HAP-1 (cell line): ENCODE results near the gene JPH3.
A peak's percentile ranks its signal among the peaks of the same experiment; 100 is the strongest.
"Not testable (repeated sequence)": the region's sequence is repeated elsewhere in the genome, so short reads cannot be mapped to it uniquely, and the experiment has no call there.

Experiments
- DNase-seq, 2 experiments: peaks; one replicate each; pipeline ENCODE4 v3.0.0-alpha.2; 2016 to 2020; ENCODE audit warnings: low spot score in 2 of 2
- H3K27me3 ChIP-seq: fragments of 250-450 bp; sonication (Bioruptor Pico); 2 replicates; pipeline ENCODE4 v1.5.1; 2020; ENCODE audit warnings: low read depth, mild to moderate bottlenecking, moderate library complexity
- H3K36me3 ChIP-seq: fragments of 250-450 bp; sonication (Bioruptor Pico); replicated peaks from 2 replicates; pipeline ENCODE4 v1.5.1; 2020; ENCODE audit warnings: mild to moderate bottlenecking
- H3K4me1 ChIP-seq: fragments of 250-450 bp; sonication (Bioruptor Pico); 2 replicates; pipeline ENCODE4 v1.5.1; 2020; ENCODE audit warnings: mild to moderate bottlenecking
- H3K4me3 ChIP-seq: fragments of 250-450 bp; sonication (Bioruptor Pico); 2 replicates; pipeline ENCODE4 v1.5.1; 2020; ENCODE audit warnings: mild to moderate bottlenecking, moderate library complexity
- H3K9me3 ChIP-seq: fragments of 250-450 bp; sonication (Bioruptor Pico); 2 replicates; pipeline ENCODE4 v1.5.1; 2020; ENCODE audit warnings: mild to moderate bottlenecking, moderate library complexity
- in situ Hi-C: fragments of 300-500 bp; cut with MboI; formaldehyde crosslinking; loops from 3 replicates; pipeline ENCODE4 v1.14.3; 2020; ENCODE audit warnings: low sequenced_read_pairs, inconsistent platforms, mixed read lengths

Gene JPH3

GRCh38 chr16:87721622-87722585 lies 119.6 kb downstream of the JPH3 start:
- Histone ChIP-seq H3K9me3 (no peaks in the 10 kb centered on the region), H3K27me3 (no peaks in the 10 kb centered on the region), H3K36me3 (peaks cover 24% of the 10 kb centered on the region), H3K4me1 (no peaks in the 10 kb centered on the region), H3K4me3 (no peak overlapping the region)
- no peak for DNase-seq
- in situ Hi-C loops = no loop called here

GRCh38 chr16:87722590-87723225 lies 120.4 kb downstream of the JPH3 start:
- in situ Hi-C loops = no loop called here
- no peak for DNase-seq
- Histone ChIP-seq H3K4me1 (no peaks in the 10 kb centered on the region), H3K4me3 (no peak overlapping the region), H3K36me3 (peaks cover 27% of the 10 kb centered on the region), H3K9me3 (no peaks in the 10 kb centered on the region), H3K27me3 (no peaks in the 10 kb centered on the region)

- Histone ChIP-seq H3K9me3 (no peaks in the 10 kb centered on the region), H3K36me3 (peaks cover 30% of the 10 kb centered on the region), H3K4me3 (no peak overlapping the region), H3K27me3 (no peaks in the 10 kb centered on the region), H3K4me1 (no peaks in the 10 kb centered on the region)
- DNase-seq = no peak
- in situ Hi-C loops = no loop called here
These were observed 120.9 kb downstream of the JPH3 start for GRCh38 chr16:87723226-87723623.

- no peak for DNase-seq
- in situ Hi-C loops = no loop called here
- H3K9me3 ChIP-seq = no peaks in the 10 kb centered on the region
- peaks cover 45% of the 10 kb centered on the region for H3K36me3 ChIP-seq
- no peaks in the 10 kb centered on the region for H3K4me1 ChIP-seq
- no peak overlapping the region for H3K4me3 ChIP-seq
- no peaks in the 10 kb centered on the region for H3K27me3 ChIP-seq
These were observed 122.4 kb downstream of the JPH3 start for GRCh38 chr16:87724490-87725291.

- no peak for DNase-seq
- Histone ChIP-seq H3K27me3 (no peaks in the 10 kb centered on the region), H3K4me3 (no peak overlapping the region), H3K9me3 (no peaks in the 10 kb centered on the region), H3K36me3 (peaks cover 55% of the 10 kb centered on the region), H3K4me1 (no peaks in the 10 kb centered on the region)
- in situ Hi-C loops = no loop called here
These were observed 123.4 kb downstream of the JPH3 start for GRCh38 chr16:87725596-87726235.

- H3K4me3 ChIP-seq, in situ Hi-C loops, H3K4me1 ChIP-seq, DNase-seq, H3K27me3 ChIP-seq, H3K9me3 ChIP-seq: not testable (repeated sequence)
- peaks cover 55% of the 10 kb centered on the region for H3K36me3 ChIP-seq
These were observed 124.3 kb downstream of the JPH3 start for GRCh38 chr16:87726577-87726976.

- no peaks in the 10 kb centered on the region for H3K27me3 ChIP-seq
- no peak for DNase-seq
- H3K4me3 ChIP-seq = no peak overlapping the region
- no peaks in the 10 kb centered on the region for H3K9me3 ChIP-seq
- in situ Hi-C loops = no loop called here
- H3K4me1 ChIP-seq = no peaks in the 10 kb centered on the region
- peaks cover 49% of the 10 kb centered on the region for H3K36me3 ChIP-seq
These were observed 125.0 kb downstream of the JPH3 start for GRCh38 chr16:87727346-87727745.

- H3K36me3 ChIP-seq = peaks cover 42% of the 10 kb centered on the region
These were observed 125.7 kb downstream of the JPH3 start for GRCh38 chr16:87728026-87728425.

GRCh38 chr16:87729266-87729954 lies 127.1 kb downstream of the JPH3 start:
- no peaks in the 10 kb centered on the region for H3K9me3 ChIP-seq
- H3K27me3 ChIP-seq = no peaks in the 10 kb centered on the region
- no peak for DNase-seq
- in situ Hi-C loops = no loop called here
- peaks cover 37% of the 10 kb centered on the region for H3K36me3 ChIP-seq
- no peak overlapping the region for H3K4me3 ChIP-seq
- H3K4me1 ChIP-seq = no peaks in the 10 kb centered on the region

More at GRCh38 chr16:87728026-87728425, 125.7 kb downstream of the JPH3 start:
- in situ Hi-C loops = no loop called here
- Histone ChIP-seq H3K9me3 (no peaks in the 10 kb centered on the region), H3K4me1 (no peaks in the 10 kb centered on the region), H3K27me3 (no peaks in the 10 kb centered on the region), H3K4me3 (no peak overlapping the region)
- DNase-seq = no peak

GRCh38 chr16:87731607-87732006 lies 129.3 kb downstream of the JPH3 start:
- no peak for DNase-seq
- H3K36me3 ChIP-seq = peaks cover 37% of the 10 kb centered on the region
- no peaks in the 10 kb centered on the region for H3K27me3 ChIP-seq
- H3K4me3 ChIP-seq = no peak overlapping the region
- no peaks in the 10 kb centered on the region for H3K9me3 ChIP-seq
- H3K4me1 ChIP-seq = no peaks in the 10 kb centered on the region
- in situ Hi-C loops = no loop called here

- no peak for DNase-seq
- H3K27me3 ChIP-seq = no peaks in the 10 kb centered on the region
- peaks cover 32% of the 10 kb centered on the region for H3K36me3 ChIP-seq
- in situ Hi-C loops = no loop called here
- no peak overlapping the region for H3K4me3 ChIP-seq
- no peaks in the 10 kb centered on the region for H3K9me3 ChIP-seq
- H3K4me1 ChIP-seq = no peaks in the 10 kb centered on the region
These were observed 130.9 kb downstream of the JPH3 start for GRCh38 chr16:87733190-87733589.

- H3K27me3 ChIP-seq = no peaks in the 10 kb centered on the region
- in situ Hi-C loops = no loop called here
- no peaks in the 10 kb centered on the region for H3K9me3 ChIP-seq
- peaks cover 18% of the 10 kb centered on the region for H3K36me3 ChIP-seq
- no peak overlapping the region for H3K4me3 ChIP-seq
- peak in 1 of 2 experiments; percentile 15 for DNase-seq
- no peaks in the 10 kb centered on the region for H3K4me1 ChIP-seq
These were observed 132.3 kb downstream of the JPH3 start for GRCh38 chr16:87734644-87735043.
